ENCODE results near the gene ANTXRL. TPM values are rescaled to one million over a fixed set of nuclear protein-coding genes. Genes with fewer than 3 reads are reported as not detected.

ANTXRL gene
- total and polyA plus RNA-seq, 2 experiments from 2014 or later, result not detected

DNA sequence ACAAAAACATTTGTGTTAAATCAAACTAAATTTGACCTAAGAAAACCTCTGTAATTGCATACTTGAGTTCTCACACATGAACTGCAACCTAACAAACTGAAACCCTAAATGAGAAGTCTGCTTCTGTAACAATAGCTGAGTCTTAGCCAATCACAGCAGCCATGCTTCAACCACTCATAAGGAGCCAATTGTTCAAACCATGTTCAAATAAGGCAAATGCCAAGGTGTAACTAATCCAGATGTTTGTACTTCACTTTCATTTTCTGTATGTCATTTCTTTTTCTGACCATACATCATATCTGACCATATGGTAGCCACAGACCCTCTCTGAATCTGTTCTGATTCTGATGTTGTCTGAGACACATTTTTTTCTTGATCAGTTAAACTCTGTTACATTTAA, 47.5 kb upstream of the ANTXRL start:
- Histone ChIP-seq H4K20me1 (replicated peaks; ENCODE audit: insufficient read depth) (no peaks in the 10 kb centered on the region), H2AFZ (no peak overlapping the region), H3K27ac (ENCODE audit: low read depth) (no peak overlapping the region), H3F3A (replicated peaks; ENCODE audit: low read depth) (no peaks in the 10 kb centered on the region), H3K4me3 (no peak overlapping the region), H3K4me1 (ENCODE audit: insufficient read depth) (no peaks in the 10 kb centered on the region), H3K79me2 (replicated peaks; ENCODE audit: insufficient read depth) (no peaks in the 10 kb centered on the region), H3K9me2 (ENCODE audit: insufficient read depth) (no peaks in the 10 kb centered on the region), H3K4me2 (no peak overlapping the region), H3K36me3 (ENCODE audit: insufficient read depth) (no peaks in the 10 kb centered on the region), H3K27me3 (ENCODE audit: insufficient read depth) (no peaks in the 10 kb centered on the region)
- DNase-seq (ENCODE audit: low spot score) (no peak), ATAC-seq (no peak)
- H3K9me3 Mint-ChIP-seq, result peaks cover 4% of the 10 kb centered on the region; the same call in 1 of the 3 replicates
- TF ChIP-seq EZH2phosphoT487 (IDR thresholded peaks at IDR 0.05; ENCODE audit: unreplicated experiment) (no peak), ETS1 (IDR thresholded peaks at IDR 0.05) (no peak), CTCF (conservative IDR thresholded peaks at IDR 0.05; ENCODE audit: low read depth in 2 of 2) (no peak), CREB1 (CRISPR knock-in tag; IDR thresholded peaks at IDR 0.05; ENCODE audit: low read depth) (no peak), POLR2AphosphoS5 (IDR thresholded peaks at IDR 0.05; ENCODE audit: low read depth) (no peak), ZNF331 (CRISPR knock-in tag; IDR thresholded peaks at IDR 0.05; ENCODE audit: low read depth) (no peak), EZH2 (IDR thresholded peaks at IDR 0.05; ENCODE audit: low read depth, unreplicated experiment) (no peak), ZNF114 (CRISPR knock-in tag; IDR thresholded peaks at IDR 0.05) (no peak), JUNB (IDR thresholded peaks at IDR 0.05; ENCODE audit: unreplicated experiment) (no peak), NANOG (IDR thresholded peaks at IDR 0.05; ENCODE audit: borderline replicate concordance) (no peak), STAT1 (IDR thresholded peaks at IDR 0.05; ENCODE audit: unreplicated experiment) (no peak)
- TF ChIP-seq, protein P1, sequence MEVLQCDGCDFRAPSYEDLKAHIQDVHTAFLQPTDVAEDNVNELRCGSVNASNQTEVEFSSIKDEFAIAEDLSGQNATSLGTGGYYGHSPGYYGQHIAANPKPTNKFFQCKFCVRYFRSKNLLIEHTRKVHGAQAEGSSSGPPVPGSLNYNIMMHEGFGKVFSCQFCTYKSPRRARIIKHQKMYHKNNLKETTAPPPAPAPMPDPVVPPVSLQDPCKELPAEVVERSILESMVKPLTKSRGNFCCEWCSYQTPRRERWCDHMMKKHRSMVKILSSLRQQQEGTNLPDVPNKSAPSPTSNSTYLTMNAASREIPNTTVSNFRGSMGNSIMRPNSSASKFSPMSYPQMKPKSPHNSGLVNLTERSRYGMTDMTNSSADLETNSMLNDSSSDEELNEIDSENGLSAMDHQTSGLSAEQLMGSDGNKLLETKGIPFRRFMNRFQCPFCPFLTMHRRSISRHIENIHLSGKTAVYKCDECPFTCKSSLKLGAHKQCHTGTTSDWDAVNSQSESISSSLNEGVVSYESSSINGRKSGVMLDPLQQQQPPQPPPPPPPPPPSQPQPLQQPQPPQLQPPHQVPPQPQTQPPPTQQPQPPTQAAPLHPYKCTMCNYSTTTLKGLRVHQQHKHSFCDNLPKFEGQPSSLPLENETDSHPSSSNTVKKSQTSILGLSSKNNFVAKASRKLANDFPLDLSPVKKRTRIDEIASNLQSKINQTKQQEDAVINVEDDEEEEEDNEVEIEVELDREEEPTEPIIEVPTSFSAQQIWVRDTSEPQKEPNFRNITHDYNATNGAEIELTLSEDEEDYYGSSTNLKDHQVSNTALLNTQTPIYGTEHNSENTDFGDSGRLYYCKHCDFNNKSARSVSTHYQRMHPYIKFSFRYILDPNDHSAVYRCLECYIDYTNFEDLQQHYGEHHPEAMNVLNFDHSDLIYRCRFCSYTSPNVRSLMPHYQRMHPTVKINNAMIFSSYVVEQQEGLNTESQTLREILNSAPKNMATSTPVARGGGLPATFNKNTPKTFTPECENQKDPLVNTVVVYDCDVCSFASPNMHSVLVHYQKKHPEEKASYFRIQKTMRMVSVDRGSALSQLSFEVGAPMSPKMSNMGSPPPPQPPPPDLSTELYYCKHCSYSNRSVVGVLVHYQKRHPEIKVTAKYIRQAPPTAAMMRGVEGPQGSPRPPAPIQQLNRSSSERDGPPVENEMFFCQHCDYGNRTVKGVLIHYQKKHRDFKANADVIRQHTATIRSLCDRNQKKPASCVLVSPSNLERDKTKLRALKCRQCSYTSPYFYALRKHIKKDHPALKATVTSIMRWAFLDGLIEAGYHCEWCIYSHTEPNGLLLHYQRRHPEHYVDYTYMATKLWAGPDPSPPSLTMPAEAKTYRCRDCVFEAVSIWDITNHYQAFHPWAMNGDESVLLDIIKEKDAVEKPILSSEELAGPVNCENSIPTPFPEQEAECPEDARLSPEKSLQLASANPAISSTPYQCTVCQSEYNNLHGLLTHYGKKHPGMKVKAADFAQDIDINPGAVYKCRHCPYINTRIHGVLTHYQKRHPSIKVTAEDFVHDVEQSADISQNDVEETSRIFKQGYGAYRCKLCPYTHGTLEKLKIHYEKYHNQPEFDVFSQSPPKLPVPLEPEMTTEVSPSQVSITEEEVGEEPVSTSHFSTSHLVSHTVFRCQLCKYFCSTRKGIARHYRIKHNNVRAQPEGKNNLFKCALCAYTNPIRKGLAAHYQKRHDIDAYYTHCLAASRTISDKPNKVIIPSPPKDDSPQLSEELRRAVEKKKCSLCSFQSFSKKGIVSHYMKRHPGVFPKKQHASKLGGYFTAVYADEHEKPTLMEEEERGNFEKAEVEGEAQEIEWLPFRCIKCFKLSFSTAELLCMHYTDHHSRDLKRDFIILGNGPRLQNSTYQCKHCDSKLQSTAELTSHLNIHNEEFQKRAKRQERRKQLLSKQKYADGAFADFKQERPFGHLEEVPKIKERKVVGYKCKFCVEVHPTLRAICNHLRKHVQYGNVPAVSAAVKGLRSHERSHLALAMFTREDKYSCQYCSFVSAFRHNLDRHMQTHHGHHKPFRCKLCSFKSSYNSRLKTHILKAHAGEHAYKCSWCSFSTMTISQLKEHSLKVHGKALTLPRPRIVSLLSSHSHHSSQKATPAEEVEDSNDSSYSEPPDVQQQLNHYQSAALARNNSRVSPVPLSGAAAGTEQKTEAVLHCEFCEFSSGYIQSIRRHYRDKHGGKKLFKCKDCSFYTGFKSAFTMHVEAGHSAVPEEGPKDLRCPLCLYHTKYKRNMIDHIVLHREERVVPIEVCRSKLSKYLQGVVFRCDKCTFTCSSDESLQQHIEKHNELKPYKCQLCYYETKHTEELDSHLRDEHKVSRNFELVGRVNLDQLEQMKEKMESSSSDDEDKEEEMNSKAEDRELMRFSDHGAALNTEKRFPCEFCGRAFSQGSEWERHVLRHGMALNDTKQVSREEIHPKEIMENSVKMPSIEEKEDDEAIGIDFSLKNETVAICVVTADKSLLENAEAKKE (CRISPR knock-in tag; IDR thresholded peaks at IDR 0.05), result no peak
- TF ChIP-seq, protein P2, sequence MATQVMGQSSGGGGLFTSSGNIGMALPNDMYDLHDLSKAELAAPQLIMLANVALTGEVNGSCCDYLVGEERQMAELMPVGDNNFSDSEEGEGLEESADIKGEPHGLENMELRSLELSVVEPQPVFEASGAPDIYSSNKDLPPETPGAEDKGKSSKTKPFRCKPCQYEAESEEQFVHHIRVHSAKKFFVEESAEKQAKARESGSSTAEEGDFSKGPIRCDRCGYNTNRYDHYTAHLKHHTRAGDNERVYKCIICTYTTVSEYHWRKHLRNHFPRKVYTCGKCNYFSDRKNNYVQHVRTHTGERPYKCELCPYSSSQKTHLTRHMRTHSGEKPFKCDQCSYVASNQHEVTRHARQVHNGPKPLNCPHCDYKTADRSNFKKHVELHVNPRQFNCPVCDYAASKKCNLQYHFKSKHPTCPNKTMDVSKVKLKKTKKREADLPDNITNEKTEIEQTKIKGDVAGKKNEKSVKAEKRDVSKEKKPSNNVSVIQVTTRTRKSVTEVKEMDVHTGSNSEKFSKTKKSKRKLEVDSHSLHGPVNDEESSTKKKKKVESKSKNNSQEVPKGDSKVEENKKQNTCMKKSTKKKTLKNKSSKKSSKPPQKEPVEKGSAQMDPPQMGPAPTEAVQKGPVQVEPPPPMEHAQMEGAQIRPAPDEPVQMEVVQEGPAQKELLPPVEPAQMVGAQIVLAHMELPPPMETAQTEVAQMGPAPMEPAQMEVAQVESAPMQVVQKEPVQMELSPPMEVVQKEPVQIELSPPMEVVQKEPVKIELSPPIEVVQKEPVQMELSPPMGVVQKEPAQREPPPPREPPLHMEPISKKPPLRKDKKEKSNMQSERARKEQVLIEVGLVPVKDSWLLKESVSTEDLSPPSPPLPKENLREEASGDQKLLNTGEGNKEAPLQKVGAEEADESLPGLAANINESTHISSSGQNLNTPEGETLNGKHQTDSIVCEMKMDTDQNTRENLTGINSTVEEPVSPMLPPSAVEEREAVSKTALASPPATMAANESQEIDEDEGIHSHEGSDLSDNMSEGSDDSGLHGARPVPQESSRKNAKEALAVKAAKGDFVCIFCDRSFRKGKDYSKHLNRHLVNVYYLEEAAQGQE (IDR thresholded peaks at IDR 0.05; ENCODE audit: unreplicated experiment), result no peak
- no peaks in the 10 kb centered on the region; the same call in 2 of the 3 replicates for H3K36me3 Mint-ChIP-seq (ENCODE audit: low read depth)
- H3K27me3 Mint-ChIP-seq (ENCODE audit: insufficient read depth, low read depth, poor library complexity), result peaks cover 6% of the 10 kb centered on the region
- no peak overlapping the region for H3K4me3 Mint-ChIP-seq
- H3K27ac Mint-ChIP-seq, result no peak overlapping the region
- no peaks in the 10 kb centered on the region for H3K4me1 Mint-ChIP-seq

All from GM23338 (cell line).